Spleen (tissue), 11 donors: ENCODE measurements around the gene ATP2A1. TPM values are rescaled to one million over a fixed set of nuclear protein-coding genes. Genes with fewer than 3 reads are reported as not detected.
A peak's percentile ranks its signal among the peaks of the same experiment; 100 is the strongest.
"Not testable (repeated sequence)": the region's sequence is repeated elsewhere in the genome, so short reads cannot be mapped to it uniquely, and the experiment has no call there.

ENCODE experiments used
- DNase-seq: peaks from one replicate; pipeline ENCODE4 v3.0.0-alpha.2; 2020
- H3K27ac ChIP-seq, 8 donors: fragments of 200-600 bp; sonication (generic) in 7 of 8; 1 replicate in 4 of 8; 2 replicates in 4 of 8; pipeline versions ENCODE4 v1.5.0 to v1.8.0; 2016 to 2021; ENCODE audit warnings: inconsistent platforms in 4 of 8, mild to moderate bottlenecking in 4 of 8, moderate library complexity in 1 of 8
- H3K27me3 ChIP-seq, 7 donors: fragments of 200-600 bp; sonication (generic) in 6 of 7; replicated peaks in 1 of 7; 1 replicate in 4 of 7; 2 replicates in 3 of 7; pipeline versions ENCODE4 v1.5.0 to v1.8.0; 2016 to 2021; ENCODE audit warnings: inconsistent platforms in 3 of 7, mild to moderate bottlenecking in 1 of 7
- H3K36me3 ChIP-seq, 6 donors: fragments of 200-600 bp; sonication (generic) in 5 of 6; 1 replicate in 4 of 6; 2 replicates in 2 of 6; pipeline versions ENCODE4 v1.5.0 to v1.8.0; 2016 to 2021; ENCODE audit warnings: inconsistent platforms in 2 of 6
- H3K4me1 ChIP-seq, 6 donors: fragments of 200-600 bp; sonication (generic) in 5 of 6; 1 replicate in 3 of 6; 2 replicates in 3 of 6; pipeline versions ENCODE4 v1.5.0 to v1.8.0; 2016 to 2021; ENCODE audit warnings: inconsistent platforms in 3 of 6
- H3K4me3 ChIP-seq, 8 donors: fragments of 200-600 bp; sonication (generic) in 7 of 8; 1 replicate in 4 of 8; 2 replicates in 4 of 8; pipeline versions ENCODE4 v1.5.0 to v1.8.0; 2016 to 2021; ENCODE audit warnings: inconsistent platforms in 4 of 8, mild to moderate bottlenecking in 4 of 8, moderate library complexity in 2 of 8
- H3K9me3 ChIP-seq, 8 donors: fragments of 200-600 bp; sonication (generic) in 7 of 8; 1 replicate in 4 of 8; 2 replicates in 4 of 8; pipeline versions ENCODE4 v1.5.0 to v1.8.0; 2016 to 2021; ENCODE audit warnings: inconsistent platforms in 4 of 8
- CTCF ChIP-seq, 11 experiments: fragments of 200-600 bp in 7 of 11; fragments of 450-650 bp in 4 of 11; sonication (generic) in 4 of 11; IDR thresholded peaks in 8 of 11; conservative IDR thresholded peaks in 3 of 11; 1 replicate in 7 of 11; 2 replicates in 4 of 11; pipeline versions ENCODE4 v1.4.0 to v1.8.0; 2016 to 2021; ENCODE audit warnings: antibody characterized with exemption in 11 of 11, inconsistent platforms in 4 of 11, mild to moderate bottlenecking in 1 of 11
- POLR2A ChIP-seq, 3 donors: fragments of 450-650 bp; IDR thresholded peaks; one replicate each; pipeline ENCODE4 v1.5.1; 2017; ENCODE audit warnings: antibody characterized with exemption in 3 of 3, mild to moderate bottlenecking in 1 of 3
- POLR2AphosphoS5 ChIP-seq, 3 donors: sonication (generic); formaldehyde crosslinking; IDR thresholded peaks; one replicate each; pipeline ENCODE4 v1.5.1; 2017; ENCODE audit warnings: antibody characterized with exemption in 3 of 3
- WGBS, 5 donors: extraction: QIAGEN DNeasy Blood & Tissue Kit in 3 of 5; methylation state at CpG; one replicate each; pipeline versions ENCODE4 v1.1.5 to v1.1.7; 2013 to 2018; 5-methylcytosine and 5-hydroxymethylcytosine counted together
- intact Hi-C: fragments of 100-400 bp; cut with DNase I; formaldehyde crosslinking; loops from one replicate; pipeline ENCODE4 v1.15.0; 2023; ENCODE audit warnings: low total_unique reads
- polyA plus RNA-seq, 3 donors: library from polyadenylated mRNA; stranded (reverse); fragments of 200-250 nt; gene quantifications; one replicate each; pipeline ENCODE4 v1.2.1, GENCODE V29; 2013
- total RNA-seq, 7 donors: library from RNA; depleted of rRNA in 3 of 7; stranded (reverse); fragments of >200 nt in 3 of 7; fragmentation: NEBNext Ultra II Directional in 4 of 7; extraction: Animal tissue kit (Norgen Biotek cat#: 25700) in 4 of 7; gene quantifications; one replicate each; pipeline versions ENCODE4 v1.1.0 to v1.2.1, GENCODE V29; 2016 to 2021
- donor health status: healthy with polysubstance abuse.
- donor health status: DM: no; HTN: no; CAD: no; lungs with moderate emphysema.
- donor health status: DM: no; HTN: no; CAD: no.
- donor health status: Bipolar disorder and iron deficiency.
- donor health status: healthy.
- donor health status: DM: no; HTN: no; CAD: no.
- donor health status: DM: yes; HTN: yes; CAD: no.

Gene ATP2A1
- total and polyA plus RNA-seq, 10 donors = 0.26 to 1.5 (median 0.55) TPM; not detected in 2

GRCh38 chr16:28936784-28937155, 58.5 kb downstream of the ATP2A1 start:
- Histone ChIP-seq H3K9me3 (no peaks in the 10 kb centered on the region), H3K27me3 (no peaks in the 10 kb centered on the region), H3K4me1 (peaks cover 5 to 49% (median 22%) of the 10 kb centered on the region in 6 donors), H3K4me3 (peak overlapping the region in 4 of 8 donors; percentile 24 to 57 (median 32)), H3K27ac (peak overlapping the region in 4 of 8 donors; percentile 34 to 70 (median 48)), H3K36me3 (peaks cover 0 to 53% (median 0%) of the 10 kb centered on the region in 6 donors)
- peak; percentile 79 for DNase-seq
- TF ChIP-seq POLR2A (IDR thresholded peaks at IDR 0.05) (no peak), POLR2AphosphoS5 (IDR thresholded peaks at IDR 0.05) (peak in 2 of 3 donors; percentile 18 to 62)
- intact Hi-C loops = no loop called here
- WGBS, 5 donors = 72 to 83% (median 78%) methylated on average over 23 to 26 of the region's 26 CpGs

- DNase-seq = no peak
- intact Hi-C loops = no loop called here
- Histone ChIP-seq H3K36me3 (peaks cover 0 to 53% (median 0%) of the 10 kb centered on the region in 6 donors), H3K4me1 (peaks cover 5 to 48% (median 22%) of the 10 kb centered on the region in 6 donors), H3K27ac (peak overlapping the region in 1 of 8 donors; percentile 70), H3K9me3 (no peaks in the 10 kb centered on the region), H3K27me3 (no peaks in the 10 kb centered on the region), H3K4me3 (no peak overlapping the region)
- 80 to 89% (median 84%) methylated on average over 8 to 14 of the region's 14 CpGs for WGBS, 5 donors
- TF ChIP-seq POLR2A (IDR thresholded peaks at IDR 0.05) = no peak
These were observed 59.1 kb downstream of the ATP2A1 start for GRCh38 chr16:28937222-28937876.

- TF ChIP-seq POLR2AphosphoS5 (IDR thresholded peaks at IDR 0.05) = peak in 1 of 3 donors; percentile 56
- TF ChIP-seq CTCF (IDR thresholded peaks at IDR 0.05 in 8 of 11, conservative IDR thresholded peaks at IDR 0.05 in 3 of 11) = no peak
- TF ChIP-seq POLR2A (IDR thresholded peaks at IDR 0.05) = no peak
- no peak for DNase-seq
- Histone ChIP-seq H3K9me3 (no peaks in the 10 kb centered on the region), H3K27me3 (no peaks in the 10 kb centered on the region), H3K36me3 (peaks cover 0 to 53% (median 0%) of the 10 kb centered on the region in 6 donors), H3K27ac (no peak overlapping the region), H3K4me1 (peaks cover 5 to 40% (median 22%) of the 10 kb centered on the region in 6 donors), H3K4me3 (no peak overlapping the region)
- WGBS, 5 donors = 87 to 94% (median 91%) methylated on average over 7 of the region's 7 CpGs
- intact Hi-C loops = no loop called here
These were observed 60.4 kb downstream of the ATP2A1 start for GRCh38 chr16:28938721-28939120.

GRCh38 chr16:28939825-28940224, 61.5 kb downstream of the ATP2A1 start:
- H3K27ac ChIP-seq, DNase-seq, H3K27me3 ChIP-seq, H3K9me3 ChIP-seq, H3K4me3 ChIP-seq, intact Hi-C loops: not testable (repeated sequence)
- WGBS, 5 donors = 89 to 93% (median 92%) methylated on average over 7 of the region's 7 CpGs
- peaks cover 5 to 35% (median 21%) of the 10 kb centered on the region in 6 donors for H3K4me1 ChIP-seq
- peaks cover 0 to 44% (median 0%) of the 10 kb centered on the region in 6 donors for H3K36me3 ChIP-seq

GRCh38 chr16:28943281-28943680, 65.0 kb downstream of the ATP2A1 start:
- no peak for DNase-seq
- intact Hi-C loops = no loop called here
- TF ChIP-seq POLR2AphosphoS5 (IDR thresholded peaks at IDR 0.05) = no peak
- TF ChIP-seq CTCF (IDR thresholded peaks at IDR 0.05 in 8 of 11, conservative IDR thresholded peaks at IDR 0.05 in 3 of 11) = no peak
- no peak for TF ChIP-seq POLR2A (IDR thresholded peaks at IDR 0.05)
- H3K9me3 ChIP-seq = no peaks in the 10 kb centered on the region
- no peaks in the 10 kb centered on the region for H3K27me3 ChIP-seq
- H3K27ac ChIP-seq = peak overlapping the region in 1 of 8 donors; percentile 16
- H3K36me3 ChIP-seq = peaks cover 0 to 11% (median 0%) of the 10 kb centered on the region in 6 donors
- peaks cover 10 to 21% (median 17%) of the 10 kb centered on the region in 6 donors for H3K4me1 ChIP-seq
- no peak overlapping the region for H3K4me3 ChIP-seq
